Prostate gland (tissue), 2 donors: ENCODE results near the gene TMEM119. TPM values are rescaled to one million over a fixed set of nuclear protein-coding genes. Genes with fewer than 3 reads are reported as not detected.

ENCODE experiments used
- DNase-seq: peaks from one replicate; pipeline ENCODE4 v3.0.0-alpha.2; 2019; ENCODE audit warnings: low spot score
- H3K27ac ChIP-seq, 2 donors: fragments of 200-600 bp; sonication (generic); 2 replicates each; pipeline ENCODE4 v1.5.1; 2017 to 2019
- H3K27me3 ChIP-seq: fragments of 200-600 bp; sonication (generic); replicated peaks from 2 replicates; pipeline ENCODE4 v1.5.1; 2019; ENCODE audit not compliant: insufficient read depth
- H3K36me3 ChIP-seq, 2 donors: fragments of 200-600 bp; sonication (generic); 1 replicate in 1 of 2; 2 replicates in 1 of 2; pipeline versions ENCODE4 v1.5.1 to v1.8.1; 2017 to 2019
- H3K4me1 ChIP-seq: fragments of 200-600 bp; sonication (generic); replicated peaks from 2 replicates; pipeline ENCODE4 v1.5.1; 2019
- H3K4me3 ChIP-seq, 2 donors: fragments of 200-600 bp; sonication (generic); 2 replicates each; pipeline ENCODE4 v1.5.1; 2017 to 2019
- H3K9me3 ChIP-seq: fragments of 200-600 bp; sonication (generic); 2 replicates; pipeline ENCODE4 v1.5.1; 2017
- CTCF ChIP-seq, 4 experiments: fragments of 200-600 bp in 2 of 4; fragments of 450-650 bp in 2 of 4; sonication (generic) in 2 of 4; IDR thresholded peaks; 1 replicate in 3 of 4; 2 replicates in 1 of 4; pipeline ENCODE4 v1.5.1; 2016 to 2019; ENCODE audit warnings: antibody characterized with exemption in 4 of 4, mild to moderate bottlenecking in 2 of 4, moderate library complexity in 2 of 4
- POLR2A ChIP-seq: fragments of 450-650 bp; IDR thresholded peaks from one replicate; pipeline ENCODE4 v1.6.1; 2016; ENCODE audit warnings: antibody characterized with exemption, mild to moderate bottlenecking
- POLR2AphosphoS5 ChIP-seq: sonication (generic); formaldehyde crosslinking; IDR thresholded peaks from one replicate; pipeline ENCODE4 v1.6.1; 2017; ENCODE audit warnings: antibody characterized with exemption
- WGBS: methylation state at CpG from one replicate; pipeline ENCODE4 v1.1.5; 2018; 5-methylcytosine and 5-hydroxymethylcytosine counted together
- intact Hi-C: fragments of 100-400 bp; cut with DNase I; formaldehyde crosslinking; loops from one replicate; pipeline ENCODE4 v1.14.2; 2022
- total RNA-seq, 2 donors: library from RNA; depleted of rRNA; stranded (reverse); fragments of >200 nt; gene quantifications; one replicate each; pipeline ENCODE4 v1.1.0, GENCODE V29; 2016

The TMEM119 gene
- total RNA-seq, 2 donors from 2014 or later, result 1.7 to 19.1 TPM

- no peaks in the 10 kb centered on the region for H3K4me1 ChIP-seq
- intact Hi-C loops, result loop anchor here (10.0 kb wide), 1 partner anchor 454 kb away; the partner anchor contains the start of genes ALKBH2 and UNG
- 69% methylated on average over 10 of the region's 10 CpGs for WGBS
Observed at GRCh38 chr12:108640802-108641445, 43.0 kb upstream of the TMEM119 start.

DNA sequence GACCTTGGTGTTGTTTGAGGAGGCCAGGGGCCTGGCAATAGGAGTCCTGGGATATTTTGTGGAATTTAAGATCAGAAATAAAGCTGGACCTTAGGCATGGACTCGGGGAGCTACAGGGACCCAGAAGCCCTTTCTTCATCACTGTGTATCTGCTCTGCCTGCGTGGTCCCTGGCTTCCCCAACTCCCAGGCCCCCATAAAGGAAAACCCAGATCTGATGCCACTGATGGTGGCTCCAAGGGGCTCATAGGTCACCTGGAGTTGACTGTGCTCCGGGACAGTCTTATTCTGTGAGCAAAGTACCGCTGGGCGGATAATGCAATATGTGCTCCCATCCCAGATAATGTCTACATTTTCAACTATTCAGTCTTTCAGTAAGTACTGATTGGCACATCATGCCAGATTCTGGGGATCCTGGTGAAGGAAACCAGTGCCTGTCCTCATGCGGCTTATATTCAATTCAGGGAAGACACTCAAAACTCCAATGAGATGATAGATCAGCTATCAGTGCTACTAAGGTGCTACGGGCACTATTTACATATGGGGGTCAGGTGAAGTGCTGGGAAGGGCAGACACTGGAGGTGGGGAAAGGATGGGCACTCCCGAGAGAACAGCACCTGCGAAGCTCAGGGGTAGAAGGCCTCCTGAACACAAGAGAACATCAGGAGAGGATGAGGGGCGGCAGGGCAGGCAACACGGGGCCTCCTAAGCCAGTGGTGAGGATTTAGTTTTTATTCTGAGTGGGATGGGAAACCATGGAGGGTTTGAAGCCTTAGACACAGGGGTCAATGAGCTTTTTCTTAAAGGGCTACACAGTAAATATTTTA lies 41.3 kb upstream of the TMEM119 start:
- no peaks in the 10 kb centered on the region for H3K9me3 ChIP-seq
- no peak overlapping the region for H3K4me3 ChIP-seq
- no peaks in the 10 kb centered on the region for H3K36me3 ChIP-seq
- TF ChIP-seq CTCF (IDR thresholded peaks at IDR 0.05), result no peak
- TF ChIP-seq POLR2A, result no peak
- TF ChIP-seq POLR2AphosphoS5, result no peak
- no peaks in the 10 kb centered on the region for H3K4me1 ChIP-seq
- WGBS, result 89% methylated on average over 11 of the region's 11 CpGs
- intact Hi-C loops, result no loop called here
- no peak for DNase-seq
- no peak overlapping the region for H3K27ac ChIP-seq
- H3K27me3 ChIP-seq, result no peaks in the 10 kb centered on the region

More at GRCh38 chr12:108640802-108641445, 43.0 kb upstream of the TMEM119 start:
- TF ChIP-seq POLR2AphosphoS5 (no peak), CTCF (IDR thresholded peaks at IDR 0.05) (no peak), POLR2A (no peak)
- Histone ChIP-seq H3K27ac (no peak overlapping the region), H3K36me3 (no peaks in the 10 kb centered on the region), H3K4me3 (no peak overlapping the region), H3K27me3 (no peaks in the 10 kb centered on the region), H3K9me3 (no peaks in the 10 kb centered on the region)
- DNase-seq, result no peak

DNA sequence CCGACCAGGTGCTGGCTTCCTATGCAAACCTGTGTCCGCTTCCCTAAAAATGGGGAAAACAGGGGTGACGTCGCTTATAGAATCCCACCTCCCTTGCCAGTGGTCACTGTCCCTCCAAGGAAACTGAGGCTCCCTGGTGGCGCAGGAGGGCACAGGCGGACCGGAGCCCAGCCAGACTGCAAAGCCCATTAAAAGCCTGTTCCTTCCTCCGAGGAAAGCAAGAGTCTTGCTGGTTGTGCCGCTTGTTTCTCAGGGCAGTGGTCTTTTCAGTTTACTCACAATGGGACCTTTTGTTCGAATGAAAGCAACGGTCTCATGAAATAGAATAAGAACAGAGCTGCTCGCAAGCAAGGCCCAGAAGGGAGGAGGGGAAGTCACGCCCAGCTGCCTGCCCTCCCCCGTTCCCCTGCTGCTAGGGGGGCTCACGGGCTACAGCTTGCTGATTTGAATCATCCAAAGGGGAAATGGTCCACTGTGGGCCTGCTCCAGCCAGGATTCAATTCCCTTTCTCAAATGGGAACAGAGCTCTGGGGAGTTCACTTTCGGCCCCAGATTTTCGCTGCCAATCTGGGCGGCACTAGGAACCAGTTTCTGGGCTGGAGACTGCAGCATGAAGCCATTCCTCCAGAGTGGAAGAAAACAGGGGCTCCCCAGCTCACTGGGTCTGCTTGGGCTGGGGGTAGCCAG lies 40.4 kb upstream of the TMEM119 start:
- no peak overlapping the region for H3K27ac ChIP-seq
- WGBS, result 16% methylated on average over 18 of the region's 18 CpGs
- intact Hi-C loops, result no loop called here

DNA sequence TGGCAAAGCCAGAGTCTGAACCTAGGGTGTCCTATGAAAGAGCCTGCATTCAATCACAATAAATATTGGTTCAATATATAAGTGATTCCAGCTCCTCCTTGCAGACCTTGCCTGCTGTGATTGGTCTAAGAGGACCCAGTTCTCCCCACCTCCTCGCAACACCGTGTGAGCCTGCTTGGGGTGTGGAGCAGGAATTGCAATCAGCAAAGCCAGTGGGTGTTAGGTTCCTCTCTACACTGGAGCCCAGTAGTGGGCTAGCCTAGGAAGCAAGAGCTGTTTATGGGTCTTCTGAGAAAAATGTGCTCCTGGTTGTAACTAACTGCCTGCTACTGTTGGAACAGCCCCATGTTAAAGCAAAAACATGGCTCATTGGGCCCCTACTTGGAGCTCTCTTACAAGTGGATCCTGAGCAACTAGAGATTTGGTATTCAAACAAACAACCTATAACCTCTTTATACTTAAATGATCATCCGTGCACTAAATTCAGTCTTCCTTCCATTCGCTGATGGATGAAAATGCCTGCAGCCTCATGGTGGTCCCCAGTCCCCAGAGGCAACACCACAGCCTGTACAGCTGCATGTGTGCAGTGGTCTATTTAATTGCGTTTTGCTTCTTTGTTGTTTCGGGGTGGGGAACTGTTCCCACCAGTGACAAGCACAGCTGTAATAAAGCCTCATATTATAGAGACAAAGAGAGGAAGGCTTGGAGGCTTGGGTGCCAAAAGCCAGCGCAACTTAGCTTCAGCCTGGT lies 39.5 kb upstream of the TMEM119 start:
- H3K9me3 ChIP-seq, result no peaks in the 10 kb centered on the region
- no peaks in the 10 kb centered on the region for H3K4me1 ChIP-seq
- no peaks in the 10 kb centered on the region for H3K27me3 ChIP-seq
- no peak for DNase-seq
- no peak overlapping the region for H3K27ac ChIP-seq
- no peak for TF ChIP-seq POLR2A
- TF ChIP-seq CTCF (IDR thresholded peaks at IDR 0.05), result no peak
- TF ChIP-seq POLR2AphosphoS5, result no peak
- intact Hi-C loops, result no loop called here
- no peak overlapping the region for H3K4me3 ChIP-seq
- whole genome bisulfite sequencing, result 55% methylated on average over 7 of the region's 7 CpGs
- H3K36me3 ChIP-seq, result no peaks in the 10 kb centered on the region

More for the DNA sequence above, 40.4 kb upstream of the TMEM119 start:
- no peak overlapping the region for H3K4me3 ChIP-seq
- H3K9me3 ChIP-seq, result no peaks in the 10 kb centered on the region
- no peak for DNase-seq
- TF ChIP-seq POLR2AphosphoS5, result no peak
- no peaks in the 10 kb centered on the region for H3K27me3 ChIP-seq
- no peaks in the 10 kb centered on the region for H3K4me1 ChIP-seq
- no peaks in the 10 kb centered on the region for H3K36me3 ChIP-seq
